Activated naive CD8-positive, alpha-beta T cell treated with anti-CD3 and anti-CD28 coated beads for 36 hours (primary cell): ENCODE data around the gene DSCAML1. TPM values are rescaled to one million over a fixed set of nuclear protein-coding genes. Genes with fewer than 3 reads are reported as not detected.

Experiments
- DNase-seq: peaks from one replicate; pipeline ENCODE4 v3.0.0; 2021
- H3K27ac Mint-ChIP-seq: one replicate; pipeline ENCODE4 v1.8.0; 2022; ENCODE audit warnings: mild to moderate bottlenecking, moderate library complexity, mixed read lengths
- H3K27me3 Mint-ChIP-seq: one replicate; pipeline ENCODE4 v1.8.0; 2022; ENCODE audit warnings: mild to moderate bottlenecking, mixed read lengths
- H3K36me3 Mint-ChIP-seq: one replicate; pipeline ENCODE4 v1.8.0; 2021; ENCODE audit warnings: mild to moderate bottlenecking, mixed read lengths
- H3K4me1 Mint-ChIP-seq: one replicate; pipeline ENCODE4 v1.8.0; 2021; ENCODE audit warnings: mixed read lengths
- H3K4me3 Mint-ChIP-seq: one replicate; pipeline ENCODE4 v1.8.0; 2022; ENCODE audit warnings: mild to moderate bottlenecking, moderate library complexity, mixed read lengths
- H3K9me3 Mint-ChIP-seq: one replicate; pipeline ENCODE4 v1.8.0; 2022; ENCODE audit warnings: mixed read lengths
- total RNA-seq, 2 experiments: library from RNA; stranded (reverse); gene quantifications; one replicate each; pipeline ENCODE4 v1.2.3, GENCODE V29; 2021

The DSCAML1 gene
- total RNA-seq, 2 experiments from 2014 or later = 0.87 to 0.94 TPM

GRCh38 chr11:117419482-117420142 is 377.4 kb downstream of the DSCAML1 start:
- H3K4me1 Mint-ChIP-seq = no peaks in the 10 kb centered on the region
- no peak for DNase-seq
- H3K27me3 Mint-ChIP-seq = peaks cover 8% of the 10 kb centered on the region
- no peak overlapping the region for H3K27ac Mint-ChIP-seq
- H3K9me3 Mint-ChIP-seq = no peaks in the 10 kb centered on the region
- no peaks in the 10 kb centered on the region for H3K36me3 Mint-ChIP-seq
- H3K4me3 Mint-ChIP-seq = no peak overlapping the region

DNA sequence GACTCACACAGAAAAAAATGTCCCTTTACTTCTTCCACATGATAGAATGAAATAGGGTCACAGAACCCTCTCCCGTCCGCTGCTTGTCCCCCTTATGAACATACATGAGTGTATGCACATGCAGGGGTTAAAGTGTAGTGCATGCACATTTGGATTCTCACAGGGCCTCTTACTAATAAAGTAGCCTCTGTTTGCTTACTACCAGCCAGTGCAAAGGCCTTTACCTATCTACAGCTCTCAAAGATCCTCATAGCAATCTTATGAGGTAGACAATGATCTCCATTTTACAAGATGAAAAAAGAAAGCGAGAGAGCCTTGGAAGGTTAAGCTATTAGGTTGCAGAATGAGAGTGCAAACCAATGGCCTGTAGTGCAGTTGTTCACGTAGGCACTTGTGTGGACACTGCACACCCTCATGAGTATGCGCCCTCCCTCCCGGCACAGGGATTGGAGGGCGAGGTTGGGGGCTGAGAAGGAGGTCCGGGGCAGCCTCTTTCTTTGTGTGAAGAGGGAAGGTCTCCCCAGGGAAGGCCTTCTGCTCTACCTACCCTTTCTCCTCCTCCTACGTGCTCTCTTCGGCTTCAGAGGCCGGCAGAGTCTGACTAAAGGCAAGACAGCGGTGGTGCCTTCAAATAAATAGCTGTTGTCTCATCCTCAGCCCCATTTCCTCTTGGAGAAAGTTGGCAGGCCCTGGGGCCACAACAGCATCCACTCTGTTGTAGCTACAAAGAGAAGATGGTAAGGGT is 378.1 kb downstream of the DSCAML1 start:
- H3K9me3 Mint-ChIP-seq = no peaks in the 10 kb centered on the region
- H3K27ac Mint-ChIP-seq = no peak overlapping the region
- no peaks in the 10 kb centered on the region for H3K36me3 Mint-ChIP-seq
- no peaks in the 10 kb centered on the region for H3K4me1 Mint-ChIP-seq
- peaks cover 8% of the 10 kb centered on the region for H3K27me3 Mint-ChIP-seq
- no peak for DNase-seq
- no peak overlapping the region for H3K4me3 Mint-ChIP-seq

- Mint-ChIP-seq H3K4me3 (no peak overlapping the region), H3K27ac (no peak overlapping the region), H3K4me1 (no peaks in the 10 kb centered on the region), H3K9me3 (no peaks in the 10 kb centered on the region), H3K27me3 (peaks cover 8% of the 10 kb centered on the region), H3K36me3 (no peaks in the 10 kb centered on the region)
- no peak for DNase-seq
These were observed 379.2 kb downstream of the DSCAML1 start for GRCh38 chr11:117417856-117418255.

GRCh38 chr11:117417342-117417741 is 379.7 kb downstream of the DSCAML1 start:
- Mint-ChIP-seq H3K9me3 (no peaks in the 10 kb centered on the region), H3K4me1 (no peaks in the 10 kb centered on the region), H3K4me3 (no peak overlapping the region), H3K36me3 (no peaks in the 10 kb centered on the region), H3K27ac (no peak overlapping the region), H3K27me3 (peaks cover 8% of the 10 kb centered on the region)
- no peak for DNase-seq

DNA sequence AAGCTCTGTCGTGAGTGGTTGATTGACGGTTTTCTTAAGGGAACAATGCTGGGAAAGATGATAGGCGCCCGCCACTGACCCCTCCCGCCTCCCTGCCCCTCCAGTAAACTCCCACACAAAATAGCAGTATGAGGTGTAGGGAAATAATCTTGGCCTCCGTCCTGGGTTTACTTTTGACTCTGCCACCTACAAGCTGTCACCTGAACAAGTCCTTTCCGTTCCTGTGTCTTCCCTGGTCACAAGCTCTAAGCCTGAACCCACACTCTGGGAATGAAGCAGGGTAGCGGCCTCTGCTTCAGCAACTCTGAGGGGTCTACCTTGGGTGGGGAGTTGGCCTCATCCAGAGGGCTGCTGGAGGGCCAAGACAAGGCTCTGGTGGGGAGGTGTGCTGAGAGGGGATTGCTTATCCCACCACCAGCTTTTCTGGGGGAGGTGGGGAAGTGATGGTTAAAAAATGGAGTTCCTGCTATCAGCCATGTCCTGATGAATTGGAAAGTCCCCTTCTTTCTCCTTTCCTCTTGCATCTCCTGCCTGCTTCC is 381.6 kb downstream of the DSCAML1 start:
- no peaks in the 10 kb centered on the region for H3K9me3 Mint-ChIP-seq
- no peak overlapping the region for H3K27ac Mint-ChIP-seq
- no peak overlapping the region for H3K4me3 Mint-ChIP-seq
- peaks cover 8% of the 10 kb centered on the region for H3K27me3 Mint-ChIP-seq
- H3K4me1 Mint-ChIP-seq = no peaks in the 10 kb centered on the region
- no peaks in the 10 kb centered on the region for H3K36me3 Mint-ChIP-seq
- no peak for DNase-seq

- Mint-ChIP-seq H3K36me3 (peaks cover 3% of the 10 kb centered on the region), H3K9me3 (no peaks in the 10 kb centered on the region), H3K27me3 (peaks cover 8% of the 10 kb centered on the region), H3K4me1 (no peaks in the 10 kb centered on the region), H3K27ac (no peak overlapping the region), H3K4me3 (no peak overlapping the region)
- DNase-seq = no peak
These were observed 382.3 kb downstream of the DSCAML1 start for GRCh38 chr11:117414724-117415123.

- Mint-ChIP-seq H3K27me3 (peaks cover 8% of the 10 kb centered on the region), H3K27ac (no peak overlapping the region), H3K36me3 (peaks cover 3% of the 10 kb centered on the region), H3K9me3 (no peaks in the 10 kb centered on the region), H3K4me3 (no peak overlapping the region), H3K4me1 (no peaks in the 10 kb centered on the region)
- DNase-seq = no peak
These were observed 383.4 kb downstream of the DSCAML1 start for GRCh38 chr11:117413616-117414015.

GRCh38 chr11:117412653-117413275 is 384.3 kb downstream of the DSCAML1 start:
- Mint-ChIP-seq H3K4me3 (no peak overlapping the region), H3K4me1 (no peaks in the 10 kb centered on the region), H3K9me3 (no peaks in the 10 kb centered on the region), H3K27me3 (peaks cover 6% of the 10 kb centered on the region), H3K36me3 (peaks cover 6% of the 10 kb centered on the region), H3K27ac (no peak overlapping the region)
- DNase-seq = no peak

DNA sequence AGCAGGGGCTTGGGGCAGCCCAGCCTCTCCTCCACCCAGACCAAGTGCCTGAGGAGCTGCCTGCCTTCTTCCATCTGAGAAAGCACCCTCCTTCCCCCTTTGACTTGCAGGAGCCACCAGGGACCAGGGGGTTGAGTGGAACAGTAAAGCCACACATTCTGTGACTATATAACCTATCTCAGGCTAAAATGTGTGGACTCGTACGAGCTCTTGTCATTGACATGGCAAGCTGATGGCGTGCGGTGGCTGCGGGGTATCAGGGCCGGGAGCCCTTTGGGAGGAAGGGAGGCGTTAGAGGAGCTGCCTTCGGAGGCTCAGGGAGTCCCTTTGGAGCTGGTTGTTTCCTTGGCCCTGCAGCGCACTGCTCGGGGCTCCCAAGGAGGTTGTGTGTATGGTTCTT is 384.8 kb downstream of the DSCAML1 start:
- H3K9me3 Mint-ChIP-seq = no peaks in the 10 kb centered on the region

GRCh38 chr11:117411736-117412135 is 385.3 kb downstream of the DSCAML1 start:
- Mint-ChIP-seq H3K36me3 (peaks cover 8% of the 10 kb centered on the region), H3K4me3 (no peak overlapping the region), H3K9me3 (no peaks in the 10 kb centered on the region), H3K4me1 (no peaks in the 10 kb centered on the region), H3K27me3 (no peaks in the 10 kb centered on the region), H3K27ac (no peak overlapping the region)
- DNase-seq = no peak

More for the DNA sequence above, 384.8 kb downstream of the DSCAML1 start:
- no peak overlapping the region for H3K4me3 Mint-ChIP-seq
- H3K27ac Mint-ChIP-seq = no peak overlapping the region
- H3K36me3 Mint-ChIP-seq = peaks cover 6% of the 10 kb centered on the region
- no peak for DNase-seq
- H3K4me1 Mint-ChIP-seq = no peaks in the 10 kb centered on the region
- H3K27me3 Mint-ChIP-seq = no peaks in the 10 kb centered on the region

DNA sequence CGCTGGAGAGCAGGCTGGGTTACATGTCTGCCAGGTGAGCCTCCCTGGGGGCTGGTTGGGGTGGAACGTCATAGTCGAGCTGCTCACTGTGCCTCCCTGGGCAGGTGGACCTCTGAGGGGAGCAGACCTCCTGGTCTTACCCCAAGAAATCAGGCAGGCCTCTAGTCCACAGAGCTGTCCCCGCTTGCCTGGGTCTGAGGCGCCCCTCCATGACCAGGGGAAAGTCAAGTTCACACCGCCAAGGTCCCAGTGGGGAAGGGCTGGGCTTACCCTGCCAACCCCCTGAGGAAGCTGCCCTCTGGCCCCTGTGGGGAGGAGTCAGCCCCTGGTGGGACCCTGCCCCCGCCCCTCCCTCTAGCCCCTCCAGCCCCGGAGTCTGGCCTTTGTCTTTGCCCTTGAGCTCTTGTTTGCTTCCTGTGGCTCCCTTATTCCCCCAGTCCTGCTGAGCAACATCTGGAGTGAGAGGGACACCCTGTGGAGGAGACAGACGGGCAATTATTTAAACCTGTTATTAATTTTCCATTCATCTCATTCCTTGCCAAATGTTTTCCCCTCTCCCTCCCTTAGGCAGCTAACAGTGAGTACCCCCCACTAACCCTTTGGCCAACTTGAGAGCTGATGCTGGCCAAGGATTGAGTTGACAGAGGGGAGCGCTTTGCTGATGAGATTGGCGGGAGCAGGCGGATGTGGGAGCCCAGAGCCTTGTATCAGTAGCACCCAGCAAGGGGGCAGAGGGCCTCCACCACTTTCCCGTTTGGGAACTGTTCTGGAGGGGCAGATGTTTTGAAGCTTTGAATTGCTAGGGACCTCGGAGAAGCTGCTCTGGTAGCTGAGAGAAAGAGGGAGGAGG is 385.9 kb downstream of the DSCAML1 start:
- H3K36me3 Mint-ChIP-seq = peaks cover 14% of the 10 kb centered on the region
- no peak for DNase-seq
- H3K9me3 Mint-ChIP-seq = no peaks in the 10 kb centered on the region
- H3K27ac Mint-ChIP-seq = no peak overlapping the region
- no peak overlapping the region for H3K4me3 Mint-ChIP-seq
- H3K27me3 Mint-ChIP-seq = no peaks in the 10 kb centered on the region
- no peaks in the 10 kb centered on the region for H3K4me1 Mint-ChIP-seq

DNA sequence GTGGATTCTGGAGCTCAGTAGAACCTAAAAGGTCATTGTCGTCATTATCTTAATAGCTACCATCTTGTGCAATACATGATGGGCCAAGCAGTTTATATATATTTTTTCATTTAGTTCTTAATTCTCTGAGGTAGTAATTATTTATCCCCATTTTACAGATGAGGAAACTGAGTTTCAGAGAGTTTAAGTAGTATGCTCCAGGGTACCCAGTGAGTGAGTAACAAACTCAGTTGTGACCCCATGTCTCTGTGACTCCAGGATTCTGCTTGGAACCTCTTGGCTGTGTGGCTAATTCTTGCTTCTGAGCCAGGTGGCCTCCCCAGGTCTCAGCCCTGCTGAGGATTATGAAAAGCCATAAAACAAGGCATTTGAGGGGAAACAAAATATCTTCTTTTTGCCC is 386.8 kb downstream of the DSCAML1 start:
- H3K4me3 Mint-ChIP-seq = no peak overlapping the region
- H3K4me1 Mint-ChIP-seq = no peaks in the 10 kb centered on the region
- H3K36me3 Mint-ChIP-seq = peaks cover 23% of the 10 kb centered on the region
- no peak for DNase-seq
- no peak overlapping the region for H3K27ac Mint-ChIP-seq
- no peaks in the 10 kb centered on the region for H3K27me3 Mint-ChIP-seq
- H3K9me3 Mint-ChIP-seq = peaks cover 8% of the 10 kb centered on the region

GRCh38 chr11:117409511-117409910 is 387.5 kb downstream of the DSCAML1 start:
- H3K27ac Mint-ChIP-seq = no peak overlapping the region
- DNase-seq = no peak
- no peaks in the 10 kb centered on the region for H3K4me1 Mint-ChIP-seq
- peaks cover 30% of the 10 kb centered on the region for H3K36me3 Mint-ChIP-seq
- H3K4me3 Mint-ChIP-seq = no peak overlapping the region
- no peaks in the 10 kb centered on the region for H3K27me3 Mint-ChIP-seq
- peaks cover 9% of the 10 kb centered on the region for H3K9me3 Mint-ChIP-seq

DNA sequence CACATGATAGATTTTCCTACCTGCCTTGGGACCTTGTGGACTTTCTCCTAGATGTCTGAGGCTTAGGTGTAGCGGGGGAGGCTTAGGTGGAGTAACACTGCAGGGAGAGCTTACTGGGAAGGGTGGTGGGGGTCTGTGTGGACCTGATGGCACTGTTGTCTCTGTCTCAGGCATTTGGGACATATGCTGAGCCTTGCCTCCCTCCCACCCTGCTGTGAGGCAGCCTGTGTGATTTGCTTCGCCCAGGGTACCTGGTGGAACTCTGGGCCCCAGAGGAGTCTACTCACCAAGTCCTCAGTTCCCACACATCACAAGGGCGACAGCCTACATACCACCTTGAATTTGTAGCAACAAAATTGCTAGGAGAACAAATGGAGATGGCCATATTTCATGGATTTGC is 388.7 kb downstream of the DSCAML1 start:
- H3K9me3 Mint-ChIP-seq = peaks cover 9% of the 10 kb centered on the region
- no peak overlapping the region for H3K27ac Mint-ChIP-seq
- peaks cover 41% of the 10 kb centered on the region for H3K36me3 Mint-ChIP-seq
- no peaks in the 10 kb centered on the region for H3K27me3 Mint-ChIP-seq
- no peaks in the 10 kb centered on the region for H3K4me1 Mint-ChIP-seq
- no peak for DNase-seq
- H3K4me3 Mint-ChIP-seq = no peak overlapping the region

- Mint-ChIP-seq H3K4me3 (no peak overlapping the region), H3K27ac (no peak overlapping the region), H3K36me3 (peaks cover 52% of the 10 kb centered on the region), H3K9me3 (peaks cover 14% of the 10 kb centered on the region), H3K27me3 (no peaks in the 10 kb centered on the region), H3K4me1 (no peaks in the 10 kb centered on the region)
- no peak for DNase-seq
These were observed 390.0 kb downstream of the DSCAML1 start for GRCh38 chr11:117407016-117407415.
